Right forelimb (tissue), 1 donor: ENCODE measurements around the gene OR1D5.
"Not testable (repeated sequence)": the region's sequence is repeated elsewhere in the genome, so short reads cannot be mapped to it uniquely, and the experiment has no call there.

ENCODE experiments used
- DNase-seq: peaks from one replicate; pipeline ENCODE4 v3.0.0-alpha.2; 2018

Gene OR1D5

GRCh38 chr17:3030852-3031470, 32.4 kb downstream of the OR1D5 start:
- not testable (repeated sequence) for DNase-seq

GRCh38 chr17:3030096-3030495, 33.3 kb downstream of the OR1D5 start:
- no peak for DNase-seq

- no peak for DNase-seq
Observed at GRCh38 chr17:3029213-3029913, 34.0 kb downstream of the OR1D5 start.

GRCh38 chr17:3027786-3028532, 35.4 kb downstream of the OR1D5 start:
- no peak for DNase-seq

- DNase-seq, result no peak
Observed at GRCh38 chr17:3026856-3027751, 36.3 kb downstream of the OR1D5 start.

- no peak for DNase-seq
Observed at GRCh38 chr17:3026125-3026855, 37.1 kb downstream of the OR1D5 start.

- no peak for DNase-seq
Observed at GRCh38 chr17:3025421-3026124, 37.8 kb downstream of the OR1D5 start.

- no peak for DNase-seq
Observed at GRCh38 chr17:3024346-3024745, 39.1 kb downstream of the OR1D5 start.

- no peak for DNase-seq
Observed at GRCh38 chr17:3022197-3022596, 41.2 kb downstream of the OR1D5 start.

- DNase-seq, result no peak
Observed at GRCh38 chr17:3020381-3020780, 43.0 kb downstream of the OR1D5 start.

- DNase-seq, result no peak
Observed at GRCh38 chr17:3019761-3020160, 43.6 kb downstream of the OR1D5 start.

GRCh38 chr17:3017936-3018335, 45.5 kb downstream of the OR1D5 start:
- no peak for DNase-seq

- no peak for DNase-seq
Observed at GRCh38 chr17:3015890-3016289, 47.5 kb downstream of the OR1D5 start.

- DNase-seq, result peak; percentile 81
Observed at GRCh38 chr17:3012926-3013581, 50.4 kb downstream of the OR1D5 start.
